ENCODE results near the gene PPP6C.
"Not testable (repeated sequence)": the region's sequence is repeated elsewhere in the genome, so short reads cannot be mapped to it uniquely, and the experiment has no call there.

The PPP6C gene

DNA sequence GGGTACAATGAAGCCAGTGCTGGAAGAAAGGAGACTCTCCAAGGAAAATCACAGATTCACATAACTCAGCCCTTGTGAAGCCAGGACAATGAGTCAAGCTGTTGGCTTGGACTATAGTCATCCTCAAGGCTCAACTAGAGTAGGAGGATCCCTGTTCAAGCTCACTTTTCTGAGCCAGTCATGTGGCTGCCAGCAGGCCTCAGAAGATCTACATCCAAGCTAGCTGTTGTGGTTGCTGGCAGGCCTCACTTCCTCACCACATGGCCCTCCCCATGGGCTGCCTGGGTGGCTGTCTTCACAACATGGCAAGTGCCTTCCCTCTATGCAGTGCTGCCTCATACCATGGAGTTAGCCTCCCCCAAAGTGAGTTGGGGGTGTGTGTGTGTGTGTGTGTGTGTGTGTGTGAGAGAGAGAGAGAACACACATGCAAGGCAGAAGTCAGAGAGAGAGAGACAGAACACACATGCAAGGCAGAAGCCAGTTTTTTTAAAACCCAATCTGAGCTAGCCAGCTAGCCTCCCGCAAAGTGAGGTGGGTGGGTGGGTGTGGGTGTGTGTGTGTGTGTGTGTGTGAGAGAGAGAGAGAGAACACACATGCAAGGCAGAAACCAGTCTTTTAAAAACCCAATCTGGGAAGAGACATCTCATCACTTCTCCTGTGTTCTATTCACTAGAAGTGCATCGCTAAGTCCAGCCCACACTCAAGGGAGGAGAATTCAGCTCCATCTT is 63.4 kb downstream of the PPP6C start:
- Histone ChIP-seq H3K36me3 (ENCODE audit: control insufficient read depth in 1 of 2, insufficient read depth in 2 of 2, low read length in 2 of 2) (no peaks in the 10 kb centered on the region), H3K27me3 (ENCODE audit: control insufficient read depth in 1 of 2, insufficient read depth in 2 of 2, low read length in 2 of 2) (no peaks in the 10 kb centered on the region), H3K4me3 (ENCODE audit: low read depth in 1 of 2, low read length in 2 of 2) (no peak overlapping the region), H3K4me1 (ENCODE audit: control insufficient read depth in 1 of 2, insufficient read depth in 2 of 2, low read length in 2 of 2) (peaks cover 0 to 3% of the 10 kb centered on the region in 2 donors), H3K27ac (ENCODE audit: low read depth, low read length) (no peak overlapping the region), H3K9ac (ENCODE audit: low read depth in 1 of 2, low read length in 2 of 2) (no peak overlapping the region), H3K9me3 (ENCODE audit: control insufficient read depth in 1 of 2, low read length in 2 of 2) (no peaks in the 10 kb centered on the region)

DNA sequence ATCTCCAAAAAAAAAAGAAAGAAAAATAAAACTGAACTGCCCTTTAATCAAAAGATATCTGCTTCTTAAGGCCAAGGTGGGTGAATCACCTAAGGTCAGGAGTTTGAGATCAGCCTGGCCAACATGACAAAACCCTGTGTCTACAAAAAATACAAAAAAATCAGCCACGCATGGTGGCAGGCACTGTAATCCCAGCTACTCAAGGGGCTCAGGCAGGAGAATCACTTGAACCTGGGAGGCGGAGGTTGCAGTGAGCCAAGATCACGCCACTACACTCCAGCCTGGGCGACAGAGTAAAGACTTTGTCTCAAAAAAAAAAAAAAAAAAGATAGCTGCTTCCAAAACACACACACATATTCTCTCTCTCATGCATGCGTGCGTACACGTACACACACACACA is 64.1 kb downstream of the PPP6C start:
- Histone ChIP-seq H3K27me3 (ENCODE audit: control insufficient read depth in 1 of 2, insufficient read depth in 2 of 2, low read length in 2 of 2) (no peaks in the 10 kb centered on the region), H3K36me3 (ENCODE audit: control insufficient read depth in 1 of 2, insufficient read depth in 2 of 2, low read length in 2 of 2) (no peaks in the 10 kb centered on the region), H3K9me3 (ENCODE audit: control insufficient read depth in 1 of 2, low read length in 2 of 2) (no peaks in the 10 kb centered on the region), H3K4me3 (ENCODE audit: low read depth in 1 of 2, low read length in 2 of 2) (no peak overlapping the region), H3K9ac (ENCODE audit: low read depth in 1 of 2, low read length in 2 of 2) (no peak overlapping the region), H3K27ac (ENCODE audit: low read depth, low read length) (no peak overlapping the region), H3K4me1 (ENCODE audit: control insufficient read depth in 1 of 2, insufficient read depth in 2 of 2, low read length in 2 of 2) (peaks cover 0 to 3% of the 10 kb centered on the region in 2 donors)

DNA sequence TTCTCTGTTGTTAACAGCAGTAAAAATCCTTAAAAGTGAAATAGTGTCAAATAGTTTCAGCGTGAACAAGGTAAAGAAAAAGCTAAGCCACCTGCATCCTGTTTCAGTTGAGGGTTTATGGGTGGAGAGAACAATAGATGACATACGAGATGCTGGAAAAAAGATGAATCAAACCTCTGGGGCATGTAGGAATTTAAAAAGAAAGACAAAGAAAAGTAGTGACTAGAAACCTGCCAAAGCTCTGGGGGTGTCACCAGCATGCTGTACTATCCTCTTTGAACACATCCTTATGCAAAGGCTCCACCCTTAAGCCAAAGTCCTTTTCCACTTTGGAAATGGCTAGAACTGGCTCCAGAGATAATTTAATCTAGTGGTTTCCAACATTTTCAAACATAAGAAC is 68.5 kb downstream of the PPP6C start:
- Histone ChIP-seq H3K9ac (ENCODE audit: low read depth in 1 of 2, low read length in 2 of 2) (no peak overlapping the region), H3K27me3 (ENCODE audit: control insufficient read depth in 1 of 2, insufficient read depth in 2 of 2, low read length in 2 of 2) (no peaks in the 10 kb centered on the region), H3K27ac (ENCODE audit: low read depth, low read length) (no peak overlapping the region), H3K36me3 (ENCODE audit: control insufficient read depth in 1 of 2, insufficient read depth in 2 of 2, low read length in 2 of 2) (no peaks in the 10 kb centered on the region), H3K4me1 (ENCODE audit: control insufficient read depth in 1 of 2, insufficient read depth in 2 of 2, low read length in 2 of 2) (peaks cover 0 to under 1% of the 10 kb centered on the region in 2 donors), H3K4me3 (ENCODE audit: low read depth in 1 of 2, low read length in 2 of 2) (no peak overlapping the region), H3K9me3 (ENCODE audit: control insufficient read depth in 1 of 2, low read length in 2 of 2) (no peaks in the 10 kb centered on the region)

DNA sequence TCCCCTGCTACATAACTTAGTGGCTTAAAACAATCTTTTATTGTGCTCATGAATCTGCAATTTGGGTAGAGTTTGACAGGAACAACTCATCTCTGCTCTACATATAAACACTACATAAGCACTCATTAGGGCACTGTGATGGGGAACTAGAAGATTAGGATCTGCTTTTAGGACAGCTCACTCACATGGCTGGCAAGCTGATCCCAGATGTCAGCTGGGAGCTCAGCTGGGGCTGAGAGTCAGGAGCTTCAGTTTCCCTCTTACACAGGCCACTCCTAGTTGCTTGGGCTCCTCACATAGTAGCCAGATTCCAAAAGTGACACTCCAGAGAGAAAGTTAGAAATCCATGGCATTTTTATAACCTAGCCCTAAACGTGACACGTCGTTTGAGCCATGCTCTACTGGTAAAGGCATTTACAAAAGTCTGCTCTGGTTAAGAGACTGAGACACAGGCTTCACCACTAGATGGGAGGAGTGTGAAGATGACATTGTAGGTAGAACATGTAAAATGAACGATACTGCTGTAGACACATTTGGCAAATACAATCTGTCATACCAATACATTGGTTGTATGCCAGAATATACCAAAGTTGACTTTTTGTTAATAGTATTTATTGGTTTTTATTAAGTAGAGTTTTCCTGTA is 69.8 kb downstream of the PPP6C start:
- Histone ChIP-seq H3K4me3 (ENCODE audit: low read depth in 1 of 2, low read length in 2 of 2) (no peak overlapping the region), H3K27ac (ENCODE audit: low read depth, low read length) (no peak overlapping the region), H3K9me3 (ENCODE audit: control insufficient read depth in 1 of 2, low read length in 2 of 2) (no peaks in the 10 kb centered on the region), H3K4me1 (ENCODE audit: control insufficient read depth in 1 of 2, insufficient read depth in 2 of 2, low read length in 2 of 2) (no peaks in the 10 kb centered on the region), H3K27me3 (ENCODE audit: control insufficient read depth in 1 of 2, insufficient read depth in 2 of 2, low read length in 2 of 2) (no peaks in the 10 kb centered on the region), H3K36me3 (ENCODE audit: control insufficient read depth in 1 of 2, insufficient read depth in 2 of 2, low read length in 2 of 2) (no peaks in the 10 kb centered on the region), H3K9ac (ENCODE audit: low read depth in 1 of 2, low read length in 2 of 2) (no peak overlapping the region)

DNA sequence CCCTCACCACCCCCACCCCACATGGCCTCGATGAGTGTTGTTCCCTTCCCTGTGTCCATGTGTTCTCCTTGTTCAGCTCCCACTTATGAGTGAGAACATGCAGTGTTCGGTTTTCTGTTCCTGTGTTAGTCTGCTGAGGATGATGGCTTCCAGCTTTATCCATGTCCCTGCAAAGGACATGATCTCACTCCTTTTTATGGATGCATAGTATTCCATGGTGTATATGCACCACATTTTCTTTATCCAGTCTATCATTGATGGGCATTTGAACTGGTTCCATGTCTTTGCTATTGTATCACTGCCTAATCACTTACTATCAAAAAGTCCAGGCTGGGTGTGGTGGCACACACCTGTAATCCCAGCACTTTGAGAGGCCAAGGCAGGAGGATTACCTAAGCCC is 70.9 kb downstream of the PPP6C start:
- not testable (repeated sequence) for H3K4me1 ChIP-seq (ENCODE audit: control insufficient read depth in 1 of 2, insufficient read depth in 2 of 2, low read length in 2 of 2); H3K9me3 ChIP-seq (ENCODE audit: control insufficient read depth in 1 of 2, low read length in 2 of 2); H3K36me3 ChIP-seq (ENCODE audit: control insufficient read depth in 1 of 2, insufficient read depth in 2 of 2, low read length in 2 of 2); H3K9ac ChIP-seq (ENCODE audit: low read depth in 1 of 2, low read length in 2 of 2); H3K27ac ChIP-seq (ENCODE audit: low read depth, low read length); H3K4me3 ChIP-seq (ENCODE audit: low read depth in 1 of 2, low read length in 2 of 2); H3K27me3 ChIP-seq (ENCODE audit: control insufficient read depth in 1 of 2, insufficient read depth in 2 of 2, low read length in 2 of 2)

DNA sequence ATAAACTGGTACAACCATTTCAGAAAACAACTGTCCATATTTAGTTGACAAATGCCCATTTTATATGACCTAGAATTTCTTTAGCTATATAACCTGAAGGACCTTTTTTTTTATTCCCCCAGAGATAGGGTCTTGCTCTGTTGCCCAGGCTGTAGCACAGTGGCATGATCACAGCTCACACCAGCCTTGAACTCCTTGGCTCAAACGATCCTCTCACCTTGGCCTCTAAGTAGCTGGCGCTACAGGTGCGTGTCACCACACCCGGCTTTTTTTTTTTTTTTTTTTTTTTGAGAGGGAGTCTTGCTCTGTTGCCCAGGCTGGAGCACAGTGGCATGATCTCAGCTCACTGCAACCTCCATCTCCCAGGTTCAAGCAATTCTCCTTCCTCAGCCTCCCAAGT is 75.1 kb downstream of the PPP6C start:
- H3K27me3 ChIP-seq (ENCODE audit: control insufficient read depth in 1 of 2, insufficient read depth in 2 of 2, low read length in 2 of 2); H3K36me3 ChIP-seq (ENCODE audit: control insufficient read depth in 1 of 2, insufficient read depth in 2 of 2, low read length in 2 of 2); H3K4me3 ChIP-seq (ENCODE audit: low read depth in 1 of 2, low read length in 2 of 2); H3K4me1 ChIP-seq (ENCODE audit: control insufficient read depth in 1 of 2, insufficient read depth in 2 of 2, low read length in 2 of 2); H3K27ac ChIP-seq (ENCODE audit: low read depth, low read length); H3K9me3 ChIP-seq (ENCODE audit: control insufficient read depth in 1 of 2, low read length in 2 of 2); H3K9ac ChIP-seq (ENCODE audit: low read depth in 1 of 2, low read length in 2 of 2): not testable (repeated sequence)

DNA sequence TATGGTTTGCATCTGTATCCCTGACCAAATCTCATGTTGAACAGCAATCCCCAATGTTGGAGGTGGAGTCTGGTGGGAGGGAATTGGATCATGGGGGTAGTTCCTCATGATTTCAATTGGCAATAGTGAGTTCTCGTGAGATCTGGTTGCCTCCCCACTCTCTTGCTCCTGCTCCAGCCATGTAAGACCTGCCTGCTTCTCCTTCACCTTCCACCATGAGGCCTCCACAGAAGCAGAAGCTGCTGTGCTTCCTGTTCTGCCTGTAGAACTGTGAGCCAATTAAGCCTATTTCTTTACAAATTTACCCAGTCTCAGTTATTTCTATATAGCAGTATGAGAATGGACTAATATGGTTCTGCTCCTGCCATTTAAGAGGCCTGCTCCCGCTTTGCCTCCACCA is 79.1 kb downstream of the PPP6C start:
- H3K27ac ChIP-seq (ENCODE audit: low read depth, low read length), result no peak overlapping the region
- no peak overlapping the region for H3K4me3 ChIP-seq (ENCODE audit: low read depth in 1 of 2, low read length in 2 of 2)
- H3K4me1 ChIP-seq (ENCODE audit: control insufficient read depth in 1 of 2, insufficient read depth in 2 of 2, low read length in 2 of 2), result no peaks in the 10 kb centered on the region
- H3K27me3 ChIP-seq (ENCODE audit: control insufficient read depth in 1 of 2, insufficient read depth in 2 of 2, low read length in 2 of 2), result no peaks in the 10 kb centered on the region
- H3K9me3 ChIP-seq (ENCODE audit: control insufficient read depth in 1 of 2, low read length in 2 of 2), result peaks cover 0 to 5% of the 10 kb centered on the region in 2 donors
- no peaks in the 10 kb centered on the region for H3K36me3 ChIP-seq (ENCODE audit: control insufficient read depth in 1 of 2, insufficient read depth in 2 of 2, low read length in 2 of 2)
- no peak overlapping the region for H3K9ac ChIP-seq (ENCODE audit: low read depth in 1 of 2, low read length in 2 of 2)

DNA sequence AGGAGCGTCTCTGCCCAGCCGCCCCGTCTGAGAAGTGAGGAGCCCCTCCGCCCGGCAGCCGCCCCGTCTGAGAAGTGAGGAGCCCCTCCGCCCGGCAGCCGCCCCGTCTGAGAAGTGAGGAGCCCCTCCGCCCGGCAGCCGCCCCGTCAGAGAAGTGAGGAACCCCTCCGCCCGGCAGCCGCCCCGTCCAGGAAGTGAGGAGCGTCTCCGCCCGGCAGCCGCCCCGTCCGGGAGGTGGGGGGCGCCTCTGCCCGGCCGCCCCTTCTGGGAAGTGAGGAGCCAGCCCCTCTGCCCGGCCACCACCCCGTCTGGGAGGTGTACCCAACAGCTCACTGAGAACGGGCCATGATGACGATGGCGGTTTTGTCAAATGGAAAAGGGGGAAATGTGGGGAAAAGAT is 81.1 kb downstream of the PPP6C start:
- not testable (repeated sequence) for H3K27ac ChIP-seq (ENCODE audit: low read depth, low read length); H3K9ac ChIP-seq (ENCODE audit: low read depth in 1 of 2, low read length in 2 of 2); H3K27me3 ChIP-seq (ENCODE audit: control insufficient read depth in 1 of 2, insufficient read depth in 2 of 2, low read length in 2 of 2); H3K36me3 ChIP-seq (ENCODE audit: control insufficient read depth in 1 of 2, insufficient read depth in 2 of 2, low read length in 2 of 2); H3K4me3 ChIP-seq (ENCODE audit: low read depth in 1 of 2, low read length in 2 of 2); H3K9me3 ChIP-seq (ENCODE audit: control insufficient read depth in 1 of 2, low read length in 2 of 2); H3K4me1 ChIP-seq (ENCODE audit: control insufficient read depth in 1 of 2, insufficient read depth in 2 of 2, low read length in 2 of 2)

DNA sequence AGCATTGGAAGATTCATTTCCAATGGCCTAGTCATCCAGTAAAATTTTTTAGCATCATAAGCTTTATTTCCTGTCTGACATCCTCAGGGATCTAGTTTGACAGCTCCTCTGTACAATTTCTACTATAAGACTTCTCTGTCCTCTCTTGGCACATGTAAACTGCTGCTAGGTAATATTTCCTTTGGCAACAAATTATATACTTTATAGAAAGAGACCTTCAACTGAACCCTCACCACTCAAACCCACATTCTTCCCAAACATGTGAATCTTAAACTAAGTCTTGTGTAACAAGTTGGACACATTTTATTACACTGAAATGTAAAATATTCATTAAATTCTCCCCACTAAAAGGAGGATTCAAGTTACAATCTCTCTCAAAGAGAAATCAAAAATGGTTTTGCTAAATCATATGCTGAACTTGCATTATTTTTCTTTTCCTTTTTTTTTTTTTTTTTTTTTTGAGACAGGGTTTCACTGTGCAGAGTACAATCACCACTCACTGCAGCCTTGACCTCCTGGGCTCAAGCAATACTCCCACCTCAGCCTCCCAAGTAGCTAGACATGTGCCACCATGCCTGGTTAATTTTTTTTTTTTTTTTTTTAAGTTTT is 83.2 kb downstream of the PPP6C start:
- H3K36me3 ChIP-seq (ENCODE audit: control insufficient read depth in 1 of 2, insufficient read depth in 2 of 2, low read length in 2 of 2), result no peaks in the 10 kb centered on the region
- H3K4me1 ChIP-seq (ENCODE audit: control insufficient read depth in 1 of 2, insufficient read depth in 2 of 2, low read length in 2 of 2), result no peaks in the 10 kb centered on the region
- no peak overlapping the region for H3K9ac ChIP-seq (ENCODE audit: low read depth in 1 of 2, low read length in 2 of 2)
- no peaks in the 10 kb centered on the region for H3K27me3 ChIP-seq (ENCODE audit: control insufficient read depth in 1 of 2, insufficient read depth in 2 of 2, low read length in 2 of 2)
- no peak overlapping the region for H3K4me3 ChIP-seq (ENCODE audit: low read depth in 1 of 2, low read length in 2 of 2)
- no peak overlapping the region for H3K27ac ChIP-seq (ENCODE audit: low read depth, low read length)
- no peaks in the 10 kb centered on the region for H3K9me3 ChIP-seq (ENCODE audit: control insufficient read depth in 1 of 2, low read length in 2 of 2)

DNA sequence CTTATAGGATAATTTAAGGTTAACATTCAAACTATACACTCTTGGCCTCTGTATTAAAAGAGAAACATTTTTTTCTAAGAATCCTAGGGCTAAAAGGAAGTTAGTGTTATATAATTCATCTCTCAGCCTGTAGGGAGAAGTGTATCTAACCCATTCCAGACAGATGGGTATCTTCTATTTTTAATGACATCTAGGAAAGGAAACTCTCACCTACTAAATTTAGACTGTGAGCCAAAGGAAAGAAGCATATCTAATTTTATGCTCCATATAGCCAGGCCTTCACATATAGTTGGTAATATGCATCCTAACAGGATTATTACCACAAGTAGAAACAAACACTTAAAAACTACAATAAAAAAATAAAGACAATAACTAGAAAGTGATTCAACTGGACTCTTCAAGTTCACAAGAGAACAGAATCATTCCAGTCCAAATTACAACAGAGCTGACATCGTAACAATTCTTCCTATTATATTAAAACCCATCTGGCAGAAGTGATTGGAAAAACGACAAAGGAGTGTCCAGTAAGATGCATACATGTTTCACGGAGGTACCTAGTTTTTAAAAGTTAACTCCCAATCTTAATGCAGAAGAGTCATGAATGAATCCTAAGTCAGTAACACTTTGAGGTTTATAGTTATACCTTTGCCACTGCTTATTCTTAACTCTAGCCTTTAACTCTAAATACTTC is 85.7 kb downstream of the PPP6C start:
- no peaks in the 10 kb centered on the region for H3K4me1 ChIP-seq (ENCODE audit: control insufficient read depth in 1 of 2, insufficient read depth in 2 of 2, low read length in 2 of 2)
- no peaks in the 10 kb centered on the region for H3K9me3 ChIP-seq (ENCODE audit: control insufficient read depth in 1 of 2, low read length in 2 of 2)
- no peaks in the 10 kb centered on the region for H3K36me3 ChIP-seq (ENCODE audit: control insufficient read depth in 1 of 2, insufficient read depth in 2 of 2, low read length in 2 of 2)
- H3K9ac ChIP-seq (ENCODE audit: low read depth in 1 of 2, low read length in 2 of 2), result no peak overlapping the region
- H3K4me3 ChIP-seq (ENCODE audit: low read depth in 1 of 2, low read length in 2 of 2), result no peak overlapping the region
- H3K27me3 ChIP-seq (ENCODE audit: control insufficient read depth in 1 of 2, insufficient read depth in 2 of 2, low read length in 2 of 2), result no peaks in the 10 kb centered on the region
- H3K27ac ChIP-seq (ENCODE audit: low read depth, low read length), result no peak overlapping the region

All from duodenal mucosa (tissue), 2 donors.